ENCODE measurements around the gene LRRC61. TPM values are rescaled to one million over a fixed set of nuclear protein-coding genes. Genes with fewer than 3 reads are reported as not detected.

The LRRC61 gene
- total and polyA plus RNA-seq, 2 experiments from 2014 or later = 34.7 to 75.2 TPM

DNA sequence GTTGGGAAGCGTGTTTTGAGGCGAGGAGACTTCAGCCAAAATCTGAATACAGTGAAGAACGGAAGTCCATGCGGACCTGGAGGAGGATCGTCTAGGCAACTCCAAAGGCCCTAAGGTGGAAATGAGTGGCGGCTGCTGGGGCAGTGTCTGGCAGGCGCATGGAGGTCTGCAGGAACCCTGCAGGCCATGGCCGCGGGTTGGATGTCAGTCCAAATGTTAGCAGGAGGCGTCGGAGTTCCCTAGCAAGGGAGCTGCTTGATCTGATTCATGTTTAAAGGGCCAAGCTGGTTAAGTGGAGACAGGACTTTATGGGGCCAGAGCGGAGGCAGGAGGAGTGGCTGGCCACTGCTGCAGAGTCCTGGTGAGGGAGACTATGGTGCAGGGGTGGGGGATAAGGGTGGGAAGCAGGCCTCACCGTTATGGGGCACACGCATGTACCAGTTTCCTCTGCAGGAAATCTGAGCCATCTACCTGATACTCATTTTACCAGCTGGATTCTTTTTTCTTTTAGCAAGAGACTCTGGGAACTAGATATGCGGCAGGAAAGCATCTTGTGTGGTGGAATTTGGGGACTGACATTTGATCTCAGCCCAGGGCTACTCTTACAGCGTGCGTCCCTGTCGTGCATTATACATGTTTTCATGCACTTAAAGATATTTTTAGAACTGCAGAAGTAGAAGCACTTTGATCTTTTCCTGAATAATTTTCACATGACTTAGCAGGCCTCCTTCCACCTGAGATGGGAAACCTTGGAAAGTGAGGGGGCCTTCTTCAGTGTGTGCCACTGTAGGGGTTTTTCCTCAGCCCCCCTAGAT is 38.9 kb downstream of the LRRC61 start:
- H3K4me2 ChIP-seq = peak overlapping the region; percentile 62
- Mint-ChIP-seq H3K36me3 (ENCODE audit: low read depth) (no peaks in the 10 kb centered on the region; the same call in 2 of the 3 replicates), H3K4me3 (no peak overlapping the region; the same call in 2 of the 3 replicates), H3K9me3 (no peaks in the 10 kb centered on the region; the same call in 2 of the 3 replicates), H3K4me1 (peaks cover 60% of the 10 kb centered on the region), H3K27me3 (ENCODE audit: insufficient read depth, low read depth, poor library complexity) (peaks cover 6% of the 10 kb centered on the region), H3K27ac (peak overlapping the region; percentile 12)
- ATAC-seq = peak; percentile 36
- H3K79me2 ChIP-seq (replicated peaks; ENCODE audit: insufficient read depth) = peaks cover 1% of the 10 kb centered on the region; the same call in 1 of the 2 replicates
- H4K20me1 ChIP-seq (replicated peaks; ENCODE audit: insufficient read depth) = no peaks in the 10 kb centered on the region
- H3K27ac ChIP-seq (ENCODE audit: low read depth) = peak overlapping the region; percentile 60
- peaks cover 60% of the 10 kb centered on the region for H3K4me1 ChIP-seq (ENCODE audit: insufficient read depth)
- H3K9me2 ChIP-seq (ENCODE audit: insufficient read depth) = no peaks in the 10 kb centered on the region
- peaks cover 21% of the 10 kb centered on the region for H3F3A ChIP-seq (replicated peaks; ENCODE audit: low read depth)
- H3K27me3 ChIP-seq (ENCODE audit: insufficient read depth) = no peaks in the 10 kb centered on the region
- TF ChIP-seq POLR2AphosphoS5 (IDR thresholded peaks at IDR 0.05; ENCODE audit: low read depth) = no peak
- TF ChIP-seq ETS1 (IDR thresholded peaks at IDR 0.05) = no peak
- no peak for TF ChIP-seq CTCF (conservative IDR thresholded peaks at IDR 0.05; ENCODE audit: low read depth in 2 of 2)
- no peak for TF ChIP-seq REST (IDR thresholded peaks at IDR 0.05; ENCODE audit: unreplicated experiment)
- no peak for TF ChIP-seq JUNB (IDR thresholded peaks at IDR 0.05; ENCODE audit: unreplicated experiment)
- TF ChIP-seq ZNF331 (CRISPR knock-in tag; IDR thresholded peaks at IDR 0.05; ENCODE audit: low read depth) = no peak
- no peak for TF ChIP-seq CREB1 (CRISPR knock-in tag; IDR thresholded peaks at IDR 0.05; ENCODE audit: low read depth)
- TF ChIP-seq ZNF462 (CRISPR knock-in tag; IDR thresholded peaks at IDR 0.05) = no peak
- no peak for TF ChIP-seq EZH2phosphoT487 (IDR thresholded peaks at IDR 0.05; ENCODE audit: unreplicated experiment)
- TF ChIP-seq ZNF114 (CRISPR knock-in tag; IDR thresholded peaks at IDR 0.05) = no peak
- TF ChIP-seq EZH2 (IDR thresholded peaks at IDR 0.05; ENCODE audit: low read depth, unreplicated experiment) = no peak
- no peak for TF ChIP-seq NANOG (IDR thresholded peaks at IDR 0.05; ENCODE audit: borderline replicate concordance)
- no peak for TF ChIP-seq STAT1 (IDR thresholded peaks at IDR 0.05; ENCODE audit: unreplicated experiment)
- DNase-seq (ENCODE audit: low spot score) = no peak
- H2AFZ ChIP-seq = peak overlapping the region; percentile 91
- H3K36me3 ChIP-seq (ENCODE audit: insufficient read depth) = no peaks in the 10 kb centered on the region
- H3K4me3 ChIP-seq = no peak overlapping the region
